ENCODE results near the gene TSC2. TPM values are rescaled to one million over a fixed set of nuclear protein-coding genes. Genes with fewer than 3 reads are reported as not detected.

Gene TSC2
- total RNA-seq, 4 donors from 2014 or later = 36.3 to 78.8 (median 54.6) TPM

DNA sequence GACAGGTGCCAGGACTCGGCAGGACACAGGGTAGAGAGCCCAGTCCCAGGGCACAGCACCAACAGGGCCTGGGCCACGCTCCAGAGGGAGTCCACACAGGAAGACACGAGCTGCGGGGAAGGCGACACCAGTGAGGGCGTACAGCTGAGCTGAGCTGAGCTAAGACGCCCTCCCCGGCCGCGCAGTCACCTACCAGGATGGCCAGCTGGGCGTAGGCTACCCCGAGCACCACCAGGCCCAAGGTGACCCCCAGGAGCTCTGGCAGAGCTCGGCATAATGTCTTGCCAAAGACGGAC lies 42.6 kb downstream of the TSC2 start:
- no peaks in the 10 kb centered on the region for H3K27me3 ChIP-seq
- H3K9me3 ChIP-seq = no peaks in the 10 kb centered on the region
- H3K36me3 ChIP-seq = peaks cover 0 to 99% of the 10 kb centered on the region in 2 donors
- no peak overlapping the region for H3K4me3 ChIP-seq
- peaks cover 0 to 25% (median 5%) of the 10 kb centered on the region in 3 donors for H3K4me1 ChIP-seq
- WGBS, 2 donors (ENCODE audit: low coverage in 1 of 2) = no CpG with 5 or more reads among the region's 14 CpGs
- no peak for ATAC-seq
- TF ChIP-seq CTCF (IDR thresholded peaks at IDR 0.05) (no peak), EP300 (IDR thresholded peaks at IDR 0.05) (no peak), POLR2AphosphoS5 (IDR thresholded peaks at IDR 0.05) (no peak), POLR2A (IDR thresholded peaks at IDR 0.05) (no peak)
- H3K27ac ChIP-seq = peak overlapping the region in 3 of 4 donors; percentile 77 to 84 (median 78)

DNA sequence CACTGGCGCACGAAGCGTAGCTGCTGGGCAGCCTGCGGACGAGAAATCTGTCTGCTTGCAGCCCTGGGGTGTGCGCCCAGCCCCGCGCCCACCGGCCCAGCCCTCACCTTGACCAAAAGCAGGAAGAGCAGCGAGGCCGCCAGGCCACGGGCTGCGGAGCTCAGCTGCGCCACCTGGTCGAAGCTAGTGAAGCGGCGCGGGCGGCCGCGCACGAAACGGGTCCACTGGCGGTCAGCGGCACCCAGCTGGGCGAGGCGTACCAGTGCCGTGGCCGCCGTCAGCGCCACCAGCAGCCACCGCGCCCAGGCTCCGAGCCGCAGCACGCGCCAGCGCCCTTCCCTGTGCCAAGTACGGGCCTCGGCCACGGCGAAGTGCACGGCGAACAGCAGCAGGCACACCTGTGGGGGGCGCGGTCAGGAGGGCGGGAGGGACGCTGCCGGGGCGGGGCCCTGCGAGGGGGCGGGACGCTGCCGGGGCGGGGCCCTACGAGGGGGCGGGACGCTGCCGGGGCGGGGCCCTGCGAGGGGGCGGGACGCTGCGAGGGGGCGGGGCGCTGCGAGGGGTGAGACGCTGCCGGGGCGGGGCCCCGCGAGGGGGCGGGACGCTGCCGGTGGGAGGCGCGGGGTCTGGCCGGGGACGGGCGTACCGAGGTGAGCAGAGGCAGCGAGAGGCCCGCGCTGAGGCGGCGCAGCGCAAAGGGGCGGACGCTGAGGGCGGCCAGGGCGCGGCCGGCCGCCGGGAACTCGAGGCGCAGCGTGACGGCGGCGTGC lies 43.2 kb downstream of the TSC2 start:
- Histone ChIP-seq H3K4me1 (peaks cover 0 to 25% (median 5%) of the 10 kb centered on the region in 3 donors), H3K9me3 (no peaks in the 10 kb centered on the region), H3K4me3 (peak overlapping the region in 1 of 2 donors; percentile 16), H3K27ac (peak overlapping the region in 3 of 4 donors; percentile 77 to 84 (median 78)), H3K27me3 (no peaks in the 10 kb centered on the region), H3K36me3 (peaks cover 0 to 99% of the 10 kb centered on the region in 2 donors)
- peak; percentile 52 for ATAC-seq
- WGBS, 2 donors (ENCODE audit: low coverage in 1 of 2) = 19 to 60% methylated on average over 1 to 14 of the region's 101 CpGs
- TF ChIP-seq CTCF (IDR thresholded peaks at IDR 0.05) (peak in 2 of 4 experiments; percentile 9), POLR2A (IDR thresholded peaks at IDR 0.05) (no peak)

GRCh38 chr16:2091547-2092255 lies 43.9 kb downstream of the TSC2 start:
- H3K27ac ChIP-seq = peak overlapping the region in 3 of 4 donors; percentile 77 to 84 (median 78)
- peak overlapping the region in 1 of 2 donors; percentile 16 for H3K4me3 ChIP-seq
- H3K27me3 ChIP-seq = no peaks in the 10 kb centered on the region
- WGBS, 2 donors (ENCODE audit: low coverage in 1 of 2) = 70% methylated on average over 8 of the region's 49 CpGs; no CpG with 5 or more reads in 1 of the 2 donors
- H3K36me3 ChIP-seq = peaks cover 0 to 99% of the 10 kb centered on the region in 2 donors
- TF ChIP-seq POLR2A (IDR thresholded peaks at IDR 0.05) = no peak
- no peak for TF ChIP-seq EP300 (IDR thresholded peaks at IDR 0.05)
- TF ChIP-seq POLR2AphosphoS5 (IDR thresholded peaks at IDR 0.05) = no peak
- no peak for TF ChIP-seq CTCF (IDR thresholded peaks at IDR 0.05)
- H3K9me3 ChIP-seq = no peaks in the 10 kb centered on the region
- H3K4me1 ChIP-seq = peaks cover 0 to 25% (median 5%) of the 10 kb centered on the region in 3 donors
- no peak for ATAC-seq

GRCh38 chr16:2092256-2092620 lies 44.5 kb downstream of the TSC2 start:
- peaks cover 0 to 25% (median 5%) of the 10 kb centered on the region in 3 donors for H3K4me1 ChIP-seq
- no peaks in the 10 kb centered on the region for H3K9me3 ChIP-seq
- H3K4me3 ChIP-seq = no peak overlapping the region
- peaks cover 0 to 99% of the 10 kb centered on the region in 2 donors for H3K36me3 ChIP-seq
- peak overlapping the region in 3 of 4 donors; percentile 77 to 84 (median 78) for H3K27ac ChIP-seq
- no peak for ATAC-seq
- no peaks in the 10 kb centered on the region for H3K27me3 ChIP-seq
- no peak for TF ChIP-seq CTCF (IDR thresholded peaks at IDR 0.05)
- TF ChIP-seq EP300 (IDR thresholded peaks at IDR 0.05) = no peak
- no peak for TF ChIP-seq POLR2AphosphoS5 (IDR thresholded peaks at IDR 0.05)
- TF ChIP-seq POLR2A (IDR thresholded peaks at IDR 0.05) = no peak
- 91% methylated on average over 4 of the region's 16 CpGs; no CpG with 5 or more reads in 1 of the 2 donors for WGBS, 2 donors (ENCODE audit: low coverage in 1 of 2)
